ENCODE measurements around the gene PRLR. TPM values are rescaled to one million over a fixed set of nuclear protein-coding genes. Genes with fewer than 3 reads are reported as not detected.
"Not testable (repeated sequence)": the region's sequence is repeated elsewhere in the genome, so short reads cannot be mapped to it uniquely, and the experiment has no call there.

The PRLR gene
- total and polyA plus RNA-seq, 2 of the 13 experiments (the other 11 are each of a cell fraction or from before 2014, with no cell fraction given): 12.2 to 13.3 TPM

GRCh38 chr5:35187621-35188020 is 42.7 kb downstream of the PRLR start:
- DNase-seq (ENCODE audit: low spot score); in situ Hi-C loops (cut with HindIII; ENCODE audit: extremely low pct_ligation_motif_present, low pct_unique_long_range_greater_than_20kb); H3K27ac ChIP-seq (ENCODE audit: extremely low read length, insufficient read depth, low read length); H3K4me3 ChIP-seq (replicated peaks in 1 of 3; ENCODE audit: insufficient read depth in 1 of 3, low read depth in 2 of 3, low read length in 3 of 3); H4K20me1 ChIP-seq (ENCODE audit: insufficient read depth, low read length); CTCF ChIA-PET (ENCODE audit: low intra/inter-chr PET ratio, low total read pairs); FAIRE-seq; H3K79me2 ChIP-seq (ENCODE audit: insufficient read depth, low read length); H3K9ac ChIP-seq (ENCODE audit: insufficient read depth, low read depth, low read length); BruUV-seq (replicated peaks); POLR2A ChIA-PET; H3K36me3 ChIP-seq (replicated peaks in 1 of 2; ENCODE audit: control insufficient read depth in 1 of 2, insufficient read depth in 2 of 2, low read length in 2 of 2); H3K4me2 ChIP-seq (ENCODE audit: low read depth, low read length); H3K9me3 ChIP-seq (ENCODE audit: low read length); H3K27me3 ChIP-seq (ENCODE audit: control insufficient read depth in 1 of 2, insufficient read depth in 2 of 2, low read length in 2 of 2); H2AFZ ChIP-seq (ENCODE audit: low read length): not testable (repeated sequence)
- H3K4me1 ChIP-seq (ENCODE audit: insufficient read depth, low read length): peaks cover 49% of the 10 kb centered on the region
- 83% methylated on average over 1 of the region's 3 CpGs for WGBS (ENCODE audit: low lambda C conversion rate)
- intact Hi-C loops (cut with micrococcal nuclease; ENCODE audit: unreplicated experiment): loop anchor here (2.0 kb wide), 1 partner anchor 49 kb away; no protein-coding TSS in a partner anchor
- ATAC-seq: peak; percentile 11; the same call in 1 of the 3 replicates

- CTCF ChIA-PET (ENCODE audit: low intra/inter-chr PET ratio, low total read pairs): no interaction called here
- H3K9ac ChIP-seq (ENCODE audit: insufficient read depth, low read depth, low read length): no peak overlapping the region
- no peak for ATAC-seq
- H3K4me2 ChIP-seq (ENCODE audit: low read depth, low read length): no peak overlapping the region
- no peaks in the 10 kb centered on the region for H4K20me1 ChIP-seq (ENCODE audit: insufficient read depth, low read length)
- 100% methylated on average over 5 of the region's 5 CpGs for WGBS (ENCODE audit: low lambda C conversion rate)
- intact Hi-C loops (cut with micrococcal nuclease; ENCODE audit: unreplicated experiment): loop anchor here (2.0 kb wide), 1 partner anchor 50 kb away; no protein-coding TSS in a partner anchor
- H3K9me3 ChIP-seq (ENCODE audit: low read length): no peaks in the 10 kb centered on the region
- POLR2A ChIA-PET: no interaction called here
- no peak overlapping the region for H3K27ac ChIP-seq (ENCODE audit: extremely low read length, insufficient read depth, low read length)
- H2AFZ ChIP-seq (ENCODE audit: low read length): no peak overlapping the region
- BruUV-seq (replicated peaks): no TSS peak
- no peaks in the 10 kb centered on the region for H3K27me3 ChIP-seq (ENCODE audit: control insufficient read depth in 1 of 2, insufficient read depth in 2 of 2, low read length in 2 of 2)
- DNase-seq (ENCODE audit: low spot score): no peak
- in situ Hi-C loops (cut with HindIII; ENCODE audit: extremely low pct_ligation_motif_present, low pct_unique_long_range_greater_than_20kb): no loop called here
- H3K79me2 ChIP-seq (ENCODE audit: insufficient read depth, low read length): no peaks in the 10 kb centered on the region
- H3K36me3 ChIP-seq (replicated peaks in 1 of 2; ENCODE audit: control insufficient read depth in 1 of 2, insufficient read depth in 2 of 2, low read length in 2 of 2): no peaks in the 10 kb centered on the region; a peak in 1 of 5 replicates
- H3K4me3 ChIP-seq (replicated peaks in 1 of 3; ENCODE audit: insufficient read depth in 1 of 3, low read depth in 2 of 3, low read length in 3 of 3): no peak overlapping the region
- peaks cover 49% of the 10 kb centered on the region for H3K4me1 ChIP-seq (ENCODE audit: insufficient read depth, low read length)
- FAIRE-seq: no peak
- no peak for TF ChIP-seq ZNF646 (CRISPR knock-in tag; IDR thresholded peaks at IDR 0.05)
- TF ChIP-seq GZF1 (CRISPR knock-in tag; IDR thresholded peaks at IDR 0.05): no peak
- no peak for TF ChIP-seq DBP (CRISPR knock-in tag; IDR thresholded peaks at IDR 0.05; ENCODE audit: not compliant biosample characterization)
- TF ChIP-seq KDM5A (IDR thresholded peaks at IDR 0.05; ENCODE audit: borderline replicate concordance, low read length): no peak
- no peak for TF ChIP-seq ZNF577 (CRISPR knock-in tag; IDR thresholded peaks at IDR 0.05; ENCODE audit: borderline replicate concordance, low read depth)
- no peak for TF ChIP-seq ZNF879 (CRISPR knock-in tag; IDR thresholded peaks at IDR 0.05)
- TF ChIP-seq YEATS2 (CRISPR knock-in tag; IDR thresholded peaks at IDR 0.05; ENCODE audit: borderline replicate concordance): no peak
- no peak for TF ChIP-seq ZNF567 (CRISPR knock-in tag; IDR thresholded peaks at IDR 0.05; ENCODE audit: borderline replicate concordance)
- no peak for TF ChIP-seq ATF2 (CRISPR knock-in tag; IDR thresholded peaks at IDR 0.05)
Observed at GRCh38 chr5:35186749-35187148, 43.5 kb downstream of the PRLR start.
